Smooth muscle cell (in vitro differentiated cells): ENCODE data around the gene PAK6. TPM values are rescaled to one million over a fixed set of nuclear protein-coding genes. Genes with fewer than 3 reads are reported as not detected.

Experiments
- DNase-seq: peaks from one replicate; lab custom pipeline; 2025; ENCODE audit not compliant: unreplicated experiment; lab: John Stamatoyannopoulos, UW
- H2AFZ ChIP-seq: fragments of 200-600 bp; sonication (generic); 2 replicates; pipeline ENCODE4 v1.6.0; 2016; ENCODE audit warnings: antibody characterized with exemption, low read depth, mild to moderate bottlenecking
- H3F3A ChIP-seq: fragments of 200-600 bp; sonication (generic); 2 replicates; pipeline ENCODE4 v1.6.0; 2017; ENCODE audit warnings: antibody characterized with exemption, low read depth
- H3K27ac ChIP-seq: fragments of 200-600 bp; sonication (generic); 2 replicates; pipeline ENCODE4 v1.5.1; 2016; ENCODE audit warnings: low read depth, mild to moderate bottlenecking
- H3K27me3 ChIP-seq: fragments of 200-600 bp; sonication (generic); 2 replicates; pipeline ENCODE4 v1.6.1; 2016; ENCODE audit warnings: low read depth, mild to moderate bottlenecking
- H3K36me3 ChIP-seq: fragments of 200-600 bp; sonication (generic); 2 replicates; pipeline ENCODE4 v1.5.1; 2016; ENCODE audit warnings: low read depth
- H3K4me1 ChIP-seq: fragments of 200-600 bp; sonication (generic); 2 replicates; pipeline ENCODE4 v1.5.1; 2016; ENCODE audit warnings: low read depth
- H3K4me2 ChIP-seq: fragments of 200-600 bp; sonication (generic); 2 replicates; pipeline ENCODE4 v1.6.0; 2016; ENCODE audit warnings: mild to moderate bottlenecking
- H3K4me3 ChIP-seq: fragments of 200-600 bp; sonication (generic); 2 replicates; pipeline ENCODE4 v1.5.1; 2016; ENCODE audit warnings: mild to moderate bottlenecking
- H3K79me2 ChIP-seq: fragments of 200-600 bp; sonication (generic); 2 replicates; pipeline ENCODE4 v1.6.0; 2016; ENCODE audit warnings: low read depth, mild to moderate bottlenecking
- H3K9ac ChIP-seq: fragments of 200-600 bp; sonication (generic); 2 replicates; pipeline ENCODE4 v1.6.0; 2016; ENCODE audit warnings: low read depth
- H3K9me3 ChIP-seq: fragments of 200-600 bp; sonication (generic); replicated peaks from 2 replicates; pipeline ENCODE4 v1.5.1; 2016; ENCODE audit warnings: low read depth
- H4K20me1 ChIP-seq: fragments of 200-600 bp; sonication (generic); 2 replicates; pipeline ENCODE4 v1.6.0; 2016; ENCODE audit warnings: low read depth
- WGBS: methylation state at CpG from one replicate; pipeline ENCODE4 v1.1.7; 2016; ENCODE audit warnings: low lambda C conversion rate; 5-methylcytosine and 5-hydroxymethylcytosine counted together
- polyA plus RNA-seq: library from polyadenylated mRNA; unstranded; fragments of >200 nt; fragmentation: Nextera tagmentation; extraction: Ambion mirVana; gene quantifications from 2 replicates; pipeline ENCODE4 v1.2.1, GENCODE V29; 2016
- total RNA-seq: library from RNA; depleted of rRNA; stranded (reverse); fragments of >200 nt; gene quantifications from 2 replicates; pipeline ENCODE4 v1.2.3, GENCODE V29; 2014
- TF ChIP-seq, protein P1 (sequence below): fragments of 200-600 bp; sonication (generic); IDR thresholded peaks from 2 replicates; pipeline ENCODE4 v1.5.1; 2017; ENCODE audit warnings: borderline replicate concordance, mild to moderate bottlenecking, antibody characterized with exemption; ENCODE audit not compliant: insufficient read depth, poor library complexity, severe bottlenecking

PAK6 gene
- total and polyA plus RNA-seq, 2 experiments from 2014 or later: 0.29 to 1.6 TPM

GRCh38 chr15:40269604-40270003 is 30.7 kb downstream of the PAK6 start:
- Histone ChIP-seq H4K20me1 (no peaks in the 10 kb centered on the region), H3K79me2 (no peaks in the 10 kb centered on the region), H3K9me3 (no peaks in the 10 kb centered on the region), H3K27ac (no peak overlapping the region), H3F3A (no peaks in the 10 kb centered on the region), H3K4me1 (no peaks in the 10 kb centered on the region), H3K4me3 (no peak overlapping the region), H3K27me3 (no peaks in the 10 kb centered on the region), H3K36me3 (no peaks in the 10 kb centered on the region), H2AFZ (no peak overlapping the region), H3K4me2 (no peak overlapping the region), H3K9ac (no peak overlapping the region)
- TF ChIP-seq, protein P1, sequence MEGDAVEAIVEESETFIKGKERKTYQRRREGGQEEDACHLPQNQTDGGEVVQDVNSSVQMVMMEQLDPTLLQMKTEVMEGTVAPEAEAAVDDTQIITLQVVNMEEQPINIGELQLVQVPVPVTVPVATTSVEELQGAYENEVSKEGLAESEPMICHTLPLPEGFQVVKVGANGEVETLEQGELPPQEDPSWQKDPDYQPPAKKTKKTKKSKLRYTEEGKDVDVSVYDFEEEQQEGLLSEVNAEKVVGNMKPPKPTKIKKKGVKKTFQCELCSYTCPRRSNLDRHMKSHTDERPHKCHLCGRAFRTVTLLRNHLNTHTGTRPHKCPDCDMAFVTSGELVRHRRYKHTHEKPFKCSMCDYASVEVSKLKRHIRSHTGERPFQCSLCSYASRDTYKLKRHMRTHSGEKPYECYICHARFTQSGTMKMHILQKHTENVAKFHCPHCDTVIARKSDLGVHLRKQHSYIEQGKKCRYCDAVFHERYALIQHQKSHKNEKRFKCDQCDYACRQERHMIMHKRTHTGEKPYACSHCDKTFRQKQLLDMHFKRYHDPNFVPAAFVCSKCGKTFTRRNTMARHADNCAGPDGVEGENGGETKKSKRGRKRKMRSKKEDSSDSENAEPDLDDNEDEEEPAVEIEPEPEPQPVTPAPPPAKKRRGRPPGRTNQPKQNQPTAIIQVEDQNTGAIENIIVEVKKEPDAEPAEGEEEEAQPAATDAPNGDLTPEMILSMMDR: no peak
- no peak for DNase-seq
- 93% methylated on average over 4 of the region's 4 CpGs for WGBS

- Histone ChIP-seq H3K79me2 (no peaks in the 10 kb centered on the region), H3K27ac (no peak overlapping the region), H3K27me3 (no peaks in the 10 kb centered on the region), H3K9ac (no peak overlapping the region), H3K4me2 (no peak overlapping the region), H3K4me3 (no peak overlapping the region), H3K4me1 (no peaks in the 10 kb centered on the region), H4K20me1 (no peaks in the 10 kb centered on the region), H3K9me3 (no peaks in the 10 kb centered on the region), H2AFZ (no peak overlapping the region), H3K36me3 (no peaks in the 10 kb centered on the region), H3F3A (no peaks in the 10 kb centered on the region)
- TF ChIP-seq, protein P1: no peak
- DNase-seq: no peak
- WGBS: 90% methylated on average over 11 of the region's 11 CpGs
Observed at GRCh38 chr15:40270246-40270995, 31.6 kb downstream of the PAK6 start.

GRCh38 chr15:40271685-40272484 is 33.0 kb downstream of the PAK6 start:
- TF ChIP-seq, protein P1: no peak
- Histone ChIP-seq H3K4me2 (no peak overlapping the region), H3K79me2 (no peaks in the 10 kb centered on the region), H3K27me3 (no peaks in the 10 kb centered on the region), H3K9ac (no peak overlapping the region), H3K4me1 (no peaks in the 10 kb centered on the region), H3K9me3 (no peaks in the 10 kb centered on the region), H3K36me3 (no peaks in the 10 kb centered on the region), H3F3A (no peaks in the 10 kb centered on the region), H3K4me3 (no peak overlapping the region), H3K27ac (no peak overlapping the region), H4K20me1 (no peaks in the 10 kb centered on the region), H2AFZ (no peak overlapping the region)
- WGBS: 94% methylated on average over 25 of the region's 25 CpGs
- no peak for DNase-seq
